Right lobe of liver (tissue), 6 donors: ENCODE data around the gene SPATA9. TPM values are rescaled to one million over a fixed set of nuclear protein-coding genes. Genes with fewer than 3 reads are reported as not detected.

Experiments
- ATAC-seq, 4 donors: fragments of 200-7000 bp; cut with Tn5 transposase; one replicate each; pipeline ENCODE4 v1.9.1; 2020; ENCODE audit warnings: mild to moderate bottlenecking in 4 of 4, moderate library complexity in 4 of 4
- DNase-seq, 3 donors: peaks; one replicate each; pipeline ENCODE4 v3.0.0-alpha.2; 2020
- H3K27ac ChIP-seq, 3 donors: fragments of 200-600 bp; one replicate each; pipeline ENCODE4 v1.8.0; 2022
- H3K27me3 ChIP-seq, 2 donors: fragments of 200-600 bp; one replicate each; pipeline ENCODE4 v1.8.0; 2022
- H3K36me3 ChIP-seq, 4 donors: fragments of 200-600 bp; sonication (generic) in 1 of 4; one replicate each; pipeline versions ENCODE4 v1.5.1 to v1.8.0; 2017 to 2022; ENCODE audit warnings: control low read depth in 1 of 4
- H3K4me1 ChIP-seq, 4 donors: fragments of 200-600 bp; sonication (generic) in 1 of 4; one replicate each; pipeline versions ENCODE4 v1.5.1 to v1.8.0; 2017 to 2022; ENCODE audit warnings: control low read depth in 1 of 4
- H3K4me3 ChIP-seq, 3 donors: fragments of 200-600 bp; one replicate each; pipeline ENCODE4 v1.8.0; 2022
- H3K9me3 ChIP-seq, 4 donors: fragments of 200-600 bp; sonication (generic) in 1 of 4; one replicate each; pipeline versions ENCODE4 v1.5.1 to v1.8.0; 2017 to 2022; ENCODE audit warnings: control low read depth in 1 of 4
- CTCF ChIP-seq, 4 donors: fragments of 200-600 bp in 3 of 4; fragments of 450-650 bp in 1 of 4; IDR thresholded peaks; one replicate each; pipeline versions ENCODE4 v1.5.1 to v1.8.0; 2016 to 2022; ENCODE audit warnings: antibody characterized with exemption in 4 of 4, mild to moderate bottlenecking in 2 of 4
- POLR2A ChIP-seq: fragments of 450-650 bp; IDR thresholded peaks from one replicate; pipeline ENCODE4 v1.6.1; 2017; ENCODE audit warnings: antibody characterized with exemption, mild to moderate bottlenecking
- WGBS: methylation state at CpG from one replicate; pipeline ENCODE4 v1.1.6; 2018; ENCODE audit warnings: low coverage, low lambda C conversion rate; ENCODE audit not compliant: insufficient coverage; ENCODE audit errors: missing lambda C conversion rate; 5-methylcytosine and 5-hydroxymethylcytosine counted together
- intact Hi-C, 2 donors: fragments of 100-400 bp; cut with DNase I; formaldehyde crosslinking; loops; one replicate each; pipeline versions ENCODE4 v1.11.2 to v1.14.1; 2022
- total RNA-seq, 6 experiments: library from RNA; depleted of rRNA in 2 of 6; stranded (reverse); fragments of >200 nt in 2 of 6; fragmentation: NEBNext Ultra II Directional in 3 of 6; extraction: Animal tissue kit (Norgen Biotek cat#: 25700) in 3 of 6; gene quantifications; one replicate each; pipeline versions ENCODE4 v1.1.0 to v1.2.4, GENCODE V29; 2016 to 2023
- donor health status: DM: no; HTN: yes; CAD: no.
- donor health status: DM: no; HTN: no; CAD: no.
- donor health status: DM: no; HTN: no; CAD: no.
- donor health status: DM: no; HTN: yes; CAD: no.
- donor health status: DM: no; HTN: yes; CAD: no.

Gene SPATA9
- total RNA-seq, 6 experiments from 2014 or later: 0.35 to 0.55 (median 0.38) TPM; not detected in 2

GRCh38 chr5:95615164-95615467 is 67.7 kb downstream of the SPATA9 start:
- H3K27ac ChIP-seq: no peak overlapping the region
- ATAC-seq (no peak), DNase-seq (no peak)
- H3K4me3 ChIP-seq: no peak overlapping the region
- intact Hi-C loops: no loop called here
- no peaks in the 10 kb centered on the region for H3K36me3 ChIP-seq
- 69% methylated on average over 1 of the region's 1 CpG for WGBS
- no peak for TF ChIP-seq POLR2A
- TF ChIP-seq CTCF (IDR thresholded peaks at IDR 0.05): no peak
- no peaks in the 10 kb centered on the region for H3K27me3 ChIP-seq
- H3K4me1 ChIP-seq: peaks cover 0 to 9% (median 0%) of the 10 kb centered on the region in 4 donors
- no peaks in the 10 kb centered on the region for H3K9me3 ChIP-seq

- intact Hi-C loops: no loop called here
- WGBS: 89% methylated on average over 1 of the region's 1 CpG
- ATAC-seq: no peak
Measured at GRCh38 chr5:95613514-95613913, 69.3 kb downstream of the SPATA9 start.

GRCh38 chr5:95611396-95611795 is 71.4 kb downstream of the SPATA9 start:
- 83% methylated on average over 2 of the region's 3 CpGs for WGBS
- DNase-seq (no peak), ATAC-seq (no peak)
- no peak overlapping the region for H3K4me3 ChIP-seq
- H3K4me1 ChIP-seq: peaks cover 0 to 2% (median 0%) of the 10 kb centered on the region in 4 donors
- no peak for TF ChIP-seq CTCF (IDR thresholded peaks at IDR 0.05)
- no peak for TF ChIP-seq POLR2A
- no peaks in the 10 kb centered on the region for H3K27me3 ChIP-seq
- no peaks in the 10 kb centered on the region for H3K36me3 ChIP-seq
- H3K27ac ChIP-seq: no peak overlapping the region
- H3K9me3 ChIP-seq: no peaks in the 10 kb centered on the region
- intact Hi-C loops: no loop called here

More at GRCh38 chr5:95613514-95613913, 69.3 kb downstream of the SPATA9 start:
- Histone ChIP-seq H3K9me3 (no peaks in the 10 kb centered on the region), H3K27me3 (no peaks in the 10 kb centered on the region), H3K36me3 (no peaks in the 10 kb centered on the region), H3K4me3 (no peak overlapping the region), H3K27ac (no peak overlapping the region), H3K4me1 (peaks cover 0 to 2% (median 0%) of the 10 kb centered on the region in 4 donors)
- TF ChIP-seq CTCF (IDR thresholded peaks at IDR 0.05) (no peak), POLR2A (no peak)
- DNase-seq: no peak

- peaks cover 0 to 2% (median 0%) of the 10 kb centered on the region in 4 donors for H3K4me1 ChIP-seq
- no peak for DNase-seq
- H3K27me3 ChIP-seq: no peaks in the 10 kb centered on the region
- ATAC-seq: no peak
- TF ChIP-seq CTCF (IDR thresholded peaks at IDR 0.05) (no peak), POLR2A (no peak)
- H3K36me3 ChIP-seq: no peaks in the 10 kb centered on the region
- H3K9me3 ChIP-seq: no peaks in the 10 kb centered on the region
- H3K4me3 ChIP-seq: no peak overlapping the region
- WGBS: 92% methylated on average over 6 of the region's 7 CpGs
- no peak overlapping the region for H3K27ac ChIP-seq
- intact Hi-C loops: no loop called here
Measured at GRCh38 chr5:95610546-95610945, 72.2 kb downstream of the SPATA9 start.

GRCh38 chr5:95609711-95610110 is 73.1 kb downstream of the SPATA9 start:
- intact Hi-C loops: no loop called here
- Histone ChIP-seq H3K9me3 (no peaks in the 10 kb centered on the region), H3K27ac (no peak overlapping the region), H3K27me3 (no peaks in the 10 kb centered on the region), H3K36me3 (no peaks in the 10 kb centered on the region), H3K4me3 (no peak overlapping the region), H3K4me1 (peaks cover 0 to 2% (median 0%) of the 10 kb centered on the region in 4 donors)
- peak; percentile 33 to 75 (median 60) for ATAC-seq
- no peak for DNase-seq
- no peak for TF ChIP-seq CTCF (IDR thresholded peaks at IDR 0.05)
- TF ChIP-seq POLR2A: no peak
- WGBS: 30% methylated on average over 3 of the region's 3 CpGs
